WI38 (cell line): Measurements from ENCODE around the gene CCNY.

Experiments
- H3K4me3 ChIP-seq: 2 replicates; pipeline ENCODE4 v1.5.1; 2011; ENCODE audit warnings: low read depth, mild to moderate bottlenecking, control low read depth, low read length
- TF ChIP-seq, protein P1 (sequence below): IDR thresholded peaks from 2 replicates; pipeline ENCODE4 v1.5.1; 2012; ENCODE audit warnings: low read depth, mild to moderate bottlenecking, control low read depth, low read length

Gene CCNY

GRCh38 chr10:35584946-35585345 is 248.6 kb downstream of the CCNY start:
- TF ChIP-seq, protein P1, sequence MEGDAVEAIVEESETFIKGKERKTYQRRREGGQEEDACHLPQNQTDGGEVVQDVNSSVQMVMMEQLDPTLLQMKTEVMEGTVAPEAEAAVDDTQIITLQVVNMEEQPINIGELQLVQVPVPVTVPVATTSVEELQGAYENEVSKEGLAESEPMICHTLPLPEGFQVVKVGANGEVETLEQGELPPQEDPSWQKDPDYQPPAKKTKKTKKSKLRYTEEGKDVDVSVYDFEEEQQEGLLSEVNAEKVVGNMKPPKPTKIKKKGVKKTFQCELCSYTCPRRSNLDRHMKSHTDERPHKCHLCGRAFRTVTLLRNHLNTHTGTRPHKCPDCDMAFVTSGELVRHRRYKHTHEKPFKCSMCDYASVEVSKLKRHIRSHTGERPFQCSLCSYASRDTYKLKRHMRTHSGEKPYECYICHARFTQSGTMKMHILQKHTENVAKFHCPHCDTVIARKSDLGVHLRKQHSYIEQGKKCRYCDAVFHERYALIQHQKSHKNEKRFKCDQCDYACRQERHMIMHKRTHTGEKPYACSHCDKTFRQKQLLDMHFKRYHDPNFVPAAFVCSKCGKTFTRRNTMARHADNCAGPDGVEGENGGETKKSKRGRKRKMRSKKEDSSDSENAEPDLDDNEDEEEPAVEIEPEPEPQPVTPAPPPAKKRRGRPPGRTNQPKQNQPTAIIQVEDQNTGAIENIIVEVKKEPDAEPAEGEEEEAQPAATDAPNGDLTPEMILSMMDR, result no peak
- no peak overlapping the region for H3K4me3 ChIP-seq

GRCh38 chr10:35585356-35585755 is 249.0 kb downstream of the CCNY start:
- TF ChIP-seq, protein P1, result no peak
- no peak overlapping the region for H3K4me3 ChIP-seq

GRCh38 chr10:35585903-35586535 is 249.7 kb downstream of the CCNY start:
- H3K4me3 ChIP-seq, result no peak overlapping the region
- TF ChIP-seq, protein P1, result no peak

DNA sequence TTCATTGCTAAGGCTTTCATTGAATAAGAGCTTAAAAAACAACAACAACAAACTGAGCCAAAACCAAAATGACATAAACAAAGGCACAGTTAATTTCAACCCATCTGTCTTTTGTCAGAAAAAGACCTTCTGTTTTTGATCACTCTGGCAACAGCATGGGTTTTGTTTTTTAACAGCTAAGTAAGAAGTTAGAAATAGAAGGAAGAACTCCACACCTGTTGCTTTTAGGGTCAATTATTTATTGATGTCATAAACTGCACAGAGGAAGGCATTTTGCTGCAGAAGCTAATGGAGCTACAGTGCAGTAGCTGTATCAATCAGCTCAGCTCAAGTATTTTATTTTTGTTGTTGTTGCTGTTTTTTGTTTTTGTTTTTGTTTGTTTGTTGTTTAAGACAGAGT is 252.5 kb downstream of the CCNY start:
- TF ChIP-seq, protein P1, result no peak
- H3K4me3 ChIP-seq, result no peak overlapping the region

GRCh38 chr10:35592441-35592840 is 256.1 kb downstream of the CCNY start:
- no peak overlapping the region for H3K4me3 ChIP-seq
- TF ChIP-seq, protein P1, result no peak

DNA sequence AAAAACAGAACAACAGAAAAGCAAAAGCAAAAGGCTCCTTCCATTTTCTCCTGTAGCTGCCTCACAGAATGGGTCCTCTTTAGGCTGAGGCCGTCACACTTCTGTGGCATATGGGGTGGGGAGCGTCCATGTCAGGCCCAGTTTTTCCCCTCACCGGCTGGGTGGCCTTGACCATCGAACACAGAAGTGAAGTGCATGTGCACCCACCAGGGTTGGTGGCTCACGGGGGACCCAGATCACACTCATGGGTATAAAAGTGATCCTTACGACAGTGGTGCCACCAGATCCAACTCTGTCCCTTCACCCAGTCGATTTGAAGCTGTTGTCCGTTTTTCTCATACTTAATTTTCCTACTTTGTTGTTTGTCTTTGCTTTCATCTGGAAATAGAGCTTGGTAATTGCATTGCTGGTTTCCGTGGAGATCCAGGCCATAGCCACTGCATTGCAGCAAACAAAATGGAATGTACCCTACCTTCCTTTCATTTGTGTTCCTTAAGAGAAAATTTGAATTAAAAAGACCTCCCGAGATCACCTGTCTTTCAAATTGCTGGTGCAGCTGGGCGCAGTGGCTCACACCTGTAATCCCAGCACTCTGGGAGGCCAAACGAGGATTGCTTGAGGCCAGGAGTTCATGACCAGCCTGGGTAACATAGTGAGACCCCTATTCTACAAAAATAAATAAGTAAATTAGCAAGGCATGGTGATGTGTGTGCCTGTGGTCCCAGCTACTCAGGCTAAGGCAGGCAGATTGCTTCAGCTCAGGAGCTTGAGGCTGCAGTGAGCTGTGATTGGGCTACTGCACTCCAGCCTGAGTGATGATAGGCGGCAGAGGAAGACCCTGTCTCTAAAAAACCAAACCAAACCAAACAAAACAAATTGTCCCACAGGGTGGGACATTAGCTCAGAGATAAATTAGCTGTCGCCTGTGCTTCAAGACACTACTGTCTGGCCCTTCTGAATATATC is 258.1 kb downstream of the CCNY start:
- TF ChIP-seq, protein P1, result no peak
- no peak overlapping the region for H3K4me3 ChIP-seq

DNA sequence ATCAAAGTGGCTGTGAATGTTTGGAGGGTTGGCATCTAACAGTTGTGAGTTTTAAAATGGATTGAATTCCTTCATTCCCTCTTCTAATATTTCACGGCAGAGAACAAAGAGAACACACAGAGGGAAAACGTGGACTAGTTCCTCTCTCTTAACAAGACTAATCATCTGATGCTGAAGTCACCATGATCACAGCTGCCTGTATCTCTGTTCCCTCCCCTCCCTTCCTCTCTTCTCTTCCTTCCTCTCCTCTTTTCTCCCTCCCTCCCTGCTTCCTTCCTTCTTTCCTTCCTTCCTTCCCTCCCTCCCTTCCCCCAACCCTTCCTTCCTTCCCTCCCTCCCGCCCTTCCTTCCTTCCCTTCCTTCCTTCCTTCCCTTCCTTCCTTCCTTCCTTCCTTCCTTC is 258.8 kb downstream of the CCNY start:
- TF ChIP-seq, protein P1, result no peak
- no peak overlapping the region for H3K4me3 ChIP-seq
